ELR (cell line): ENCODE results near the gene RNF213.

Experiments used
- DNase-seq: peaks from one replicate; pipeline ENCODE4 v3.0.0-alpha.2; 2015; ENCODE audit warnings: low read depth

Gene RNF213

DNA sequence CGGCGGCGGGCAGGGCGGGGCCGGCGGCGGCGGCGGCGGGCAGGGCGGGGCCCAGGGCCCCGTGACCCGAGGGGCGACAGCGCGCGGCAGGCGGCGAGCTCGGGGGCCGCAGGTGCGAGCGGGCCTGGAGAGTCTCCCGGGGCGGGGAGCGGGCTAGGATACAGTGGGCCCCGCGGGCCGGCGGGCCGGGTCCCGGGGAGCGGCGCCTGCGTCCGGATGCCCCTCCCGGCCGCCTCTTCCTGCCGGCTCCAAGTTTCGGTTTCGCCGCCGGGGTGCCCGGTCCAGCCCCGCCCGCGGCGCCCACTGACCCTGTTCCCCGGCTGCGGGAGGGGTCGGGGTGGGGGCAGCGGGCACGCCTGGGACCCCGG is at the start of gene RNF213:
Gene RNF213, plus strand, starts transcription at position 62 of the 368 bp plus-strand sequence. CDS start 2,830 bp downstream, outside the sequence.
- DNase-seq = peak; percentile 65

DNA sequence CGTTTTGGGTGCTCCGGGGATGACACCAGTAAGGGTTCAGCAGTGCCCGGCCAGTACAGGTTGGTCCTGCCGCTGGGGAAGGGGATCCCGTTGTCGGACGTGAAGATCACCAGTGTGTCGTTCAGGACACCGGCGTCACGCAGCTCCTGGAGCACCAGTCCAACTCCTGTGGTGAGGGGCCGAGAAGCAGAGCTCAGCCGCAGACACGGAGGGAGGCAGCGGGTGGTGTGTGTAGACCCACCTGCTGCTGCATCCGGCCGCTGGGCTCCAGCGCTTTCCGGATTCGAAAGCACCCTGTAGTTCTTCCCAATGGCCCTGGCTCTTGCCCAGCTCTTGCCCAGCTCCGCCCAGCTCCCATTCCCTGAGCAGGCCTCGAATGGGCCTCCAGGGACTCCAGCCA is 48.5 kb upstream of the RNF213 start:
- no peak for DNase-seq

DNA sequence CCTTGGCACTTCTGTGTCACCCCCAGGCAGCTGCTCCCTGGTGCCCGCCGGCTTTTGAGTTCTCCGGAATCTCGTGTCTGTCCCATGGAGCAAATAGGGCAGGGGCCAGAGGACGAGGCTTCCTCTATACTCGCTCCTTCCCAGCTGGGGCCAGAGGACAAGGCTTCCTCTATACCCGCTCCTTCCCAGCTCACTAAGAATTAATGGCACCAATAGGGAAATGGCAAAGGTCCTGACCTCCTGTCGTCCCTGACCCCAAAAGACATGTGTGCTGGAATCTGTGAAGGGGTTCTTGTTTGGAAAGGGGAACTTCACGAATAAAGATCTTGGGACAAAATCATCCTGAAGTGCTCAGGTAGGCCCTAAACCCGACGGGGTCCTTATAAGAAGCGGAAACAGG is 48.1 kb upstream of the RNF213 start:
- DNase-seq = no peak

DNA sequence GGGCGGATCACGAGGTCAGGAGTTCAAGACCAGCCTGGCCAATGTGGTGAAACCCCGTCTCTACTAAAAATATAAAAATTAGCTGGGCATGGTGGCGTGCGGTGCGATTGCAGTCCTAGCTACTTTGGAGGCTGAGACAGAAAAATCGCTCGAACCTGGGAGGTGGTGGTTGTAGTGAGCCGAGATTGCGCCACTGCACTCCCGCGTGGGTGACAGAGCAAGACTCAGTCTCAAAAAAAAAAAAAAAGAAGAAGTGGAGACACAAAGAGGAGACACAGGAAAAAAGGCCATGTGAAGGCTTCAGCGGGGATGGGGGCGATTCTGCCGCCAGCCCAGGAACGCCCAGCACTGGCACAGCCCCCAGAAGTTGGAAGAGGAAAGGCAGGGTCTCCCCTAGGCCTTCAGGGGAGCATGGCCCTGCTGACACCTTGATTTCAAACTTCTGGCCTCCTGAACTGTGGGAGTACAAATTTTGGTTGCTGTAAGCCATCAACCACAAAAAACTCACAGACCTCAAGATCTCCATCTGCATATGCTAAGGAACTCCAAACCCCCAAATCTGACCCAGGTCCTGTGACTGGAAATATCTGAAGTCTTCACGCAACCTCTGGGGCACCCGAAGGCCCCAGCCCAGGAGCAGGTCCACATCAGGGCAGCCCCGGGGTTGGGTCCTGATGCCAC is 47.5 kb upstream of the RNF213 start:
- no peak for DNase-seq

DNA sequence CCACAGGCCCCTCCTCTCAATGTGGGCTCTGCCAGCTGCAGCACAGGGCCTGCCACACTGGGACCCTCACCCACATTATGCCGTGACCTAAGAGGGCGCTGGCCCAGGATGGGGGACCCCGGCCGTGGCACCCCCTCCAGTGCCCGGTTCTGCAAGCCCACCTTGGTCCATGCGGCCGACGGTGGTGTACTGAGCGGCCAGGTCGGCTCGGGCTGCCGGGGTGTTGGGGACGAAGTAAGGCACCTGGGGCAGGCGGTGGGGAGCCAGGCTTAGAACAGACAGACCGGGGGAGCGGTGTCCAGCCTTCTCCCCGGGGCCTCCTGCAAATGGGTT is 47.0 kb upstream of the RNF213 start:
- DNase-seq = no peak

DNA sequence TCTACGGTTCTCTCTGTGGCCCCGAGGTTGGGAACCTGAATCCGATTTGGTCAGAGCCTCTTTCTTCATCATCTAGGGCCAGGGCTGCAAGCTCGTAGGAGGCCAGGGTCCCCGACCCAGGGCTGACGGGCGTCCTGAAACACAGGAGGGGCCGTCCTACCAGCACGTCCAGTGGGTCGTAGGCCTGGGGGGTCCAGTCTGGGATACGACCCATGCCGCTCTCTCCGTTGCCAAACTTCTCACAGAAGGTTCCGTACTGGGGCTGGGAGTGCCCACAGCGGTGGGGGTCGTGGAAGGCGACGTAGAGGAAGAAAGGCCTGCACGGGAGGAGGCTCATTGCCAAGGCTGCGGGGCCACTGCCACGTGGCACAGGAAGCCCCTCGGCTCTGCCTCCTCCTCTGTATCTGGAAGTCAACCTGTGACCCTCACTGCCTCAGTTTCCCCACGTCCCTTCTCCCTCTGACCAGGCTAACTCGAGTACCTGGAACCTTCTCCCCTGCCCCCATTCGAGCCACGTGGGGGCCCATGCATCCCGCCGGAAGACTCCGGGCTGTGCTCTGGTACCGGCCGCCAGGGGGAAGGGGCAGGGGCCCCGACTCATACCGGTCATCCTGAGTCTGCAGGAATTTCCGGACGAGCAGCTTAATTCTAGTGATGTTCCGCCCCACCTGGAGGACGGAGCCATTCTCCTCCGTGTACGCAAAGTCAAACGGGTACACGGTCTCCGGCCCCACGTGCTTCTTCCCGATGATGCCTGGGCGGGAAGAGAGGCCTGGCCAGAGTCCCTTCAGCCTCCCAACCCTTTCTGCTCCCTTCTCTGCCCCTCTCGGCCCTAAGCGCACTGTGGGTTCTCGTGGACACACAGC is 46.4 kb upstream of the RNF213 start:
- DNase-seq = no peak

DNA sequence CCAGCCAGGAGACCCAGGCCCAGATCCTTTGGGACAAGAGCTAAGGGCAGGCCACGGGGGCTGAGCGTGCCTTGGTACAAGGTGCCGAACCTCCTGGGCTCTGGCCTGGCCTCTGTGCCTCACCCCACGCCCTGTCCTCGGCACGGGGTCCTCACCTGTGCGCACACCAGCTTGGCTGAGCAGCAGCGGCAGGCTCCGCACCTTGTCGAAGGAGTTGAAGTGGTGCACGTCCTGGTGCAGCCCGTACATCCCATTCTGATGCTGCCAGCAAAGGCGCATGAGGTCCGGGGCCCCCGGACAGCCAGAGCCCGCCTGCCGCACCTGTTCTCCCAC is 45.8 kb upstream of the RNF213 start:
- DNase-seq = no peak

DNA sequence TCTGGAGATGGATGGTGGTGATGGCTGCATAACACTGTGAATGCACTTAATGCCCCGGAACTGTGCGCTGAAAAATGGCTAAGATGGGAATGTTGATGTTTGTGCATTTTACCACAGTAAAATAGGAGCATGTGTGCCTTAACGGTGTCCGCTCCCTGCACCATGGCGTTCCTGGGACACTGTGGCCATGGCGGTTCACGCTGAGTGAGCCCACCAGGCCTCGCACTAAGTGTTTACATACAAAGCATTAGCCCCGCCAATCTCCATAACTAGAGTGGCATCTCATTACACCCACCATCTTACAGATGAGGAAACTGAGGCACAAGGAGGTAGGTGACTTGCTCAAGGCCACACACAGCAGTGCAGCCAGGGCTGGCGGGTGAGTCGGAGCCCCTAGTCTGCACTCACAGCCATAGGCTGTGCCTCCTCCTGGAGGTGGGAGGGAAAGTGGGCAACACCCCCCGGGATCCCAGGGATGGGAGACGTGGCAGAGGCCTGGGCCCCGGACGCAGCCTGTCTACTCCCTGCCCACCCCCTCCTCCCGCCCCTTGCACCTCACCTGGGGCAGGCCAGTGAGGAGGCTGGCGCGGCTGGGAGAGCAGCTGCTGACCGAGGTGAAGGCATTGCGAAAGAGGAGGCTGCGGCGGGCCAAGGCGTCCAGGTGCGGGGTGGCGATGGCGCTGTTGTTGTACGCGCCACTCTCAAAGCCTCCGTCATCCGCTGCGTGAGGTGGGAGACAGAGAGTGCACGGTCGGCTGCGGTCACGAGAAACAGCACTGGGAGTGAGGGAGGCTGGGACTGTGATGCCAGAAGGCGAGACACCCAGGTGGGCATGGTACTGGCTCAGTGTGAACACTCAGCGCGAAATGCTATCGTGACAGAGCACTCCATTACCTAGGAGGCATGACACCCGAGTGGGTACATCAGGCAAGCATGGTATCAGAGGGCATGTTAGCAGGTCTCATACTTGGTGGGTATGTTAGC is 43.9 kb upstream of the RNF213 start:
- DNase-seq = no peak

DNA sequence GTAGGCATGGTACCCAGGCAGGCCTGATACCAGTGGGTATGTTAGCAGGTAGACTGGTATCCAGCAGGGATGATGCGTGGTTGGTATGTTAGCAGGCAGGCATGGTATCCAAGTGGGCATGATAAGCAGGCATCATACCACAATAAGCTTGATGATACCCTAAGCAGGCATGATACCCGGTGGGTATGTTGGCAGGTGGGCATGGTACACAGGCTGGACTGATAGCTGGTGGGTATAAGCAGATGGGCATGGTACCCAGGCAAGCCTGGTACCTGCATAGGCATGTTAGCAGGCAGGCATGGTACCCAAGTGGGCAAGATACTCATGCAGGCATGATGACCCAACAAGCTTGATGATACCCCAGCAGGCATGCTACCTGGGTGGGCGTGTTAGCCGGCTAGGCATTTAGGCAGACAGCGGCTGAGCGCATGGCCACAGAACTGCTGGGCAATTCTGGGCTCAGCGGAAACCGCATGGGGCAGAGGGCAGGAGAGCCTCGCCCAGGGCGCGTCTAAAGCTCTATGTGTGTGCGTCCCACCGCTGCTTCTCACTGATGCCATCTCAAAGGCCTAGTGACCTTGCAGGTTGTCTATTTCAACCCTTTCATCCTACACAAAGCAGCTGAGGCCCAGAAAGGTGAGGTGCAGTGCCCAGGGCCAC is 42.8 kb upstream of the RNF213 start:
- DNase-seq = no peak

DNA sequence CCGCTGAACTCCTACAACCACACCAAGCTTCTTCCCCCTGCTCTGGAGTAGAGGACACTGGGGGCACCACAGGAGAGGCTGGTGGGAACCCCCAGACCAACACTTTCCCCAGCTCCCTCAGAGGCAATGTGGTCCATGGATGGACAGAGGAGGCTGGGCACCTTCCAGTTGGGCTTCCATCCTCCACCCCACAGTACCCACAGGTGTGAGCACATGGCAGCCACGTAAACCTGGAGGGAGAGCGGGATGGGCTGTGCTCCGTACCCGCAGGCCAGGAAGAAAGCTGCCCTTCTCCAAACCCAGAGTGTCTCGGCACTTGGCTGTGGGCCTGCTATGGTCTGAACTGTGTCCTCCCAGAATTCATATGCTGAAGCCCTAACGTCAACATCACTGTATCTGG is 42.3 kb upstream of the RNF213 start:
- DNase-seq = no peak

DNA sequence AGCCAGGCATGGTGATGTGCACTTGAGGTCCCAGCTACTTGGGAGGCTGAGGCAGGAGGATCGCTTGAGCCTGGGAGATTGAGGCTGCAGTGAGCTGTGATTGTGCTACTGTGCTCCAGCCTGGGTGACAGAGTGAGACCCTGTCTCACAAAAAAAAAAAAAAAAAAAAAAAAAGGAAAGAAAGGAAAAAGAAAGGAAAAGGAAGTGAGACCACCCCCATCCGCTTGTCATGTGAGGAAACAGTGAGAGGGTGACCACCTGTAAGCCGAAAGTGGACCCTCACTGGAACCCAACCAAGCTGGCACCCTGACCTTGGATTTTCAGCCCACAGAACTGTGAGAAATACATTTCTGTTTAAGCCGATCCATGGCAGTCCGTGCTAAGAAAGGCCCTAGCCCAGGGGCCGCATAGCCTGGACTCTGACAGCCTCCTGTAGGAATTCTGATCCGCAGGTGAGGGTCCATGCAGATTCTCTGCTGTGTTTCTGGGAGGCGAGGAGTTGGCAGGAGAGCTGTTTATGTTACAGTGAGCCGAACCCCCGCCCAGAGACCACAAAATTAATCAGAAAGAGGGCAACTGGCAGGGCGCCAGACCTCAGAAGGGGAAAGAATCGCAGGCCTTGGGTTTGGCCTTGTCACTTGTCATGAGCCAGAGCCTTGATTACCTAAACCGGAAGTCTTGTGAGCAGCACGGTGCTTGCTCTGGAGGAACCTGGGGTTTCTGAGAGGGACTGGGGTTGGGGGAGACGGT is 41.5 kb upstream of the RNF213 start:
- DNase-seq = peak; percentile 93

DNA sequence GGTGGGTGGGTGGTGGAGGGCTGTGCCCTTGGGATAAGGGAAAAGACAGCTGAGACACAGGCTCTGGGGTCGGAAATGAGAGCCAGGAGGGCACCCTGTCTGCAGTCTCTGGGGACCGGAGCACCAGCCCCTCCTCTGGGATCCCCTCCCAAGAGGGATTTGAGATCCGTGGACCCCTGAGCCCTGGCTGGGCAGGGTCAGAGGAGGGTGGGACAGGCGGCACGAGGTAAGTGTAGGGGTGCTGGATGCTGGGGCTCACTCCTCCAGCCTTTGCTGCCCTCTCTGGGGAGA is 40.9 kb upstream of the RNF213 start:
- DNase-seq = no peak

DNA sequence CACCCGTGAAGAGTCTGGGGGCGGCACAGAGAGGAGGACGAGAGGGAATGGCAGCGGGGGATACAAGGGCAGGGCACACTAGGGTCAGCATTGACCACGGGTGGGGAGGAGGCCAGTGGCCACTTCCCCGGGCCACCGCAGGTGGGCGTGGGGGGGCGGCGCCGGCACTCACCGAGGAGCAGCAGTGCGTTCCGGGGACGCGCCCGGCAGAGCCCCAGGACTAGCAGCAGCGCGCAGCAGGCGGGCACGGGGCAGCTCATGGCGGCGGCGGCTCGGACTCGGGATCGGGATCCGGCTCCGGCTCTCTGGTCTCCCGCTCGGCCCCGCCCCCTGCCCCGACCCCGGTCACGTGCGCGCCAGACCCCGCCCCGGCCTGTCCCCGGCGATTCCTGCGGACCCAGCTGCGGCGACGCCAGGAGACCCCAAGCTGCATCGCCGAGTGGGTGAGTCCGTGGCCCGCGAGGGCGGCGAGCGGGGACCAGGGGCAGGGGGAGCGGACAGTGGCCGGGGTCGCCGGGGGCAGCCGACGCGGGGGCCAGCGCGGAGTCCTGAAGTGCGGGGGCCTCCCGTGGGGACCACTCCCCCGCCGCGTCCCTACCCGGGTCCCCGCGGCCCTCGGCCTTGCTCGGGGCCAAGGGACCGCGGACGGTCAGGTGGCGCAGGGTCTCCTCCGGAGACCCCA is 40.5 kb upstream of the RNF213 start, which contains the start of the genes SGSH and SLC26A11:
Gene SGSH, minus strand, starts transcription at position 280 of the 682 bp plus-strand sequence. Its CDS starts 20 bp downstream, at position 260.
Gene SLC26A11, plus strand, starts transcription at position 374 of the 682 bp plus-strand sequence. CDS start 1,134 bp downstream, outside the sequence.
- DNase-seq = peak; percentile 86

DNA sequence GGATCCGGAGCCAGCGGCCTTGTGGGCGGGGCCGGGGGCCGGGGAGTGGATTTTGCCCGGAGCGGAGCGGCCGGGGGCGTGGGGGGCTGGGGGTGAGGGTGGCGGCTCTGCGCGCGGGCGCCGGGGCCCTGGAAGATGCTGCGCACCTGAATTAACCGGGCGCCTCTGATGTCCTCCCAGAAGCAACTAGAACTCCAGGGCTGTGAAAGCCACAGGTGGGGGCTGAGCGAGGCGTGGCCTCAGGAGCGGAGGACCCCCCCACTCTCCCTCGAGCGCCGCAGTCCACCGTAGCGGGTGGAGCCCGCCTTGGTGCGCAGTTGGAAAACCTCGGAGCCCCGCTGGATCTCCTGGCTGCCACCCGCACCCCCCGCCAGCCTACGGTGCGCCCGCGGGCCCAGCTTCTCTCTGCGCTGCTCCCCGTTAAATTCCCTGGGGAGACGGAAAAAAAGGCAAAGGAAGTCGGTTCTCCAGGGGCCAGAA is 39.9 kb upstream of the RNF213 start:
- peak; percentile 36 for DNase-seq

DNA sequence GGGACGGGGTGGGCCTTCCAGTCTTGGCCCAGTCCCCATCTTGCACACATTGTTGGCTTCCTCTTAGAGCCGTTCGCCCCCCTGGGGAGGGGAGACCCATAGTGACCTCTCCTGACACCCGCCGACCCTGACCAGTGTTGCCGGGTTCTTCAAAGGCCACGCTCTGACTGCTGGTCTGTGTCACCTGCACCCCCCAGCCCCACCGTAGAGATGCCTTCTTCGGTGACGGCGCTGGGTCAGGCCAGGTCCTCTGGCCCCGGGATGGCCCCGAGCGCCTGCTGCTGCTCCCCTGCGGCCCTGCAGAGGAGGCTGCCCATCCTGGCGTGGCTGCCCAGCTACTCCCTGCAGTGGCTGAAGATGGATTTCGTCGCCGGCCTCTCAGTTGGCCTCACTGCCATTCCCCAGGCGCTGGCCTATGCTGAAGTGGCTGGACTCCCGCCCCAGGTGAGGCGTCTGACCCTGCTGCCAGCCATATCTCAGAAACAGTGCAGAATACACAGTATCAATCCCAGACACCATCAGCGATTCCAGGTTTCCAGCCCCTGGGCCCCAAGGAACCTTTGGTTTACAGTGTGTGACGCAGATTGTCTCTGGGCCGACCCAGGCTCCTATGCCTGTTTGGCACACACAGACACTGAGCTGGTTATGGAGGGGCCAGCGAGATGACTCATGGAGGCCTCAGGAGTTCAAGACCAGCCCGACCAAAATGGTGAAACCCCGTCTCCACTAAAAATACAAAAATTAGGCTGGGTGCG is 39.1 kb upstream of the RNF213 start:
- DNase-seq = no peak

DNA sequence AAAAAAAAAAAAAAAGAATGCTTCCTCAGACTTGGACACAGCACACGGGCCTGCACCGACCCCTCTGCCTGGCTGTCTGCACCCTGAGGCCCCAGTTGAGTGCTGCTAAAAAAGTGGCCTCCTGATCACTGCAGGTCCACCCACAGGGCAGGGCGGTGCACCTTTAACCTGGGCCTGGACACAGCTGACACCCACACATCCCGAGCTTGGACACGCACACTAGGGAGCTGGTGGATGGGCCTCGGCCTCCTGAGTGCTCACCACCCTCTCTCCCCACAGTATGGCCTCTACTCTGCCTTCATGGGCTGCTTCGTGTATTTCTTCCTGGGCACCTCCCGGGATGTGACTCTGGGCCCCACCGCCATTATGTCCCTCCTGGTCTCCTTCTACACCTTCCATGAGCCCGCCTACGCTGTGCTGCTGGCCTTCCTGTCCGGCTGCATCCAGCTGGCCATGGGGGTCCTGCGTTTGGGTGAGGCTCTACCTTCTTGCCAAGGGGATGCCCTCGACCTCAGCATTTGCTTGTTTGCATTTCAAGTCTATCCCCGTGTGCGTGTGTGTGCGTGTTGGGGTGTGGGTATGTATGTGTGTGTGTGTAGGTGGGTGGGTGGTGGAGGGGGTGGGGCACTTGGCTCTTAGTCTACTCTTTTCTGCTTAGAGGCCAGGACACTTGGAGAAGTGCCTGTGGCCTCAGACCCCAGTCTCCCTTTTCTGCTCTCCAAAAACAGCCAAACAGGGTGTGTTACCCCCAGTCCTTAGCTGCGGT is 38.1 kb upstream of the RNF213 start:
- DNase-seq = no peak

DNA sequence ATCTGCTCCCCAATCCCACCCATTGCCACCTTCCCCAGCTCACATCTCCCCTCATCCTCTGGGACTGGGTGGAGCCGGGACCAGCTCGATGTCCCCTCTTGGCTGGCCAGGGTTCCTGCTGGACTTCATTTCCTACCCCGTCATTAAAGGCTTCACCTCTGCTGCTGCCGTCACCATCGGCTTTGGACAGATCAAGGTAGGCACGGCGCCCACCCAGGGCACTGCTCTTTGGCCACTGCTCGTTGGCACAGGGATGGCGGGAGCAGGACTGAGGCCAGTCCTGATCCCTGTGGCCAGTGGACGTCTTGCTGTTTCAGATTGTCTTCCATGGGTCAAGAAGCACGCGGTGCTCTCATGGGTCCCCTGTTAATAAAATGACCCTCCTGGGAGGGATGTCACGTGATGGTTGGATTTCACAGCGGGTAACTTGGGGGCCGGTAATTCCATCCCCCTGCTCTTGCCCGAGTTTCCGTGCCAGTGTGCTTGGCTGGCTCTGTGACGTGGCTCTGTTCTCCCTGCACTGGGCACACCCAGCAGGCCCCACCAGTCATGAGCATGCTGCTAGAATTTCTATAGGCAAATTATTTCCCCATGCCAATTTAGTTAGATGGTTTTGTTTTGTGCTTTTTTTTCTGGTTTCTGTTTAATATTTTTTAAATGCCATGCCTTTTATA is 37.4 kb upstream of the RNF213 start:
- no peak for DNase-seq

DNA sequence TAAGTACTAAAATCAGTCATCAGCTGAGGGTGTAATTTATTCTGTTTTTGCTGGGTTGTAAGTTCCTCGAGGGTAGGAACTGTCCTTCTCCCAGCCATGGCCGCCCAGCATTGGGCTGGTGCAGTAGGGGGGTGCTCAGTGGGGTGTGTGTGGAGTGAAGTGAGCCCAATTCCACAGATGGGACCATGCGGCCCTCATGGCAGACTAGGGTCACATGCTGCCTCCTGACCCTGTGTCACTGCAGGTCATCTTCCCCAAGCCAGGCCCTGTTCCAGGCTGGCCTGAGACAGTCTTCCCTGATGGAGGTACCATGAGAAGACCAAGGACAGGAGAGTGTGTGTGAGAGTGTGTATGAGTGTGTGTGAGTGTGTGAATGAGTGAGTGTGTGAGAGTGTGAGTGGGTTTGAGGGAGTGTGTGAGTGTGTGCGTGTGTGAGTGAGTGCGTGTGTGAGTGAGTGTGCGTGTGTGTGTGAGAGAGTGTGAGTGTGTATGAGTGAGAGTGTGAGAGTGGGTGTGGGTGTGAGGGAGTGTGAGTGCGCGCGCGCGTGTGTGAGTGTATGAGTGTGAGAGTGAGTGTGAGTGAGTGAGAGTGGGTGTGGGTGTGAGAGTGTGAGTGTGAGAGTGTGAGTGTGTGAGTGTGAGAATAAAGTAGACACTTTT is 36.7 kb upstream of the RNF213 start:
- DNase-seq = no peak
